Sigmoid colon (tissue), 7 donors: ENCODE results near the gene ARL8A. TPM values are rescaled to one million over a fixed set of nuclear protein-coding genes. Genes with fewer than 3 reads are reported as not detected.
"Not testable (repeated sequence)": the region's sequence is repeated elsewhere in the genome, so short reads cannot be mapped to it uniquely, and the experiment has no call there.

Experiments
- DNase-seq: peaks from one replicate; pipeline ENCODE4 v3.0.0-alpha.2; 2019
- H3K27ac ChIP-seq, 4 donors: fragments of 200-600 bp; sonication (generic); one replicate each; pipeline ENCODE4 v1.5.1; 2016 to 2019; ENCODE audit warnings: mild to moderate bottlenecking in 1 of 4
- H3K27me3 ChIP-seq, 3 donors: fragments of 200-600 bp; sonication (generic); one replicate each; pipeline ENCODE4 v1.5.1; 2019; ENCODE audit warnings: mild to moderate bottlenecking in 1 of 3
- H3K36me3 ChIP-seq, 4 donors: fragments of 200-600 bp; sonication (generic); one replicate each; pipeline ENCODE4 v1.5.1; 2016 to 2019
- H3K4me1 ChIP-seq, 4 donors: fragments of 200-600 bp; sonication (generic); one replicate each; pipeline ENCODE4 v1.5.1; 2017 to 2019
- H3K4me3 ChIP-seq, 4 donors: fragments of 200-600 bp; sonication (generic); one replicate each; pipeline ENCODE4 v1.5.1; 2017 to 2019; ENCODE audit warnings: mild to moderate bottlenecking in 2 of 4, moderate library complexity in 1 of 4
- H3K9me3 ChIP-seq, 4 donors: fragments of 200-600 bp in 3 of 4; sonication (generic) in 3 of 4; one replicate each; pipeline versions ENCODE4 v1.5.1 to v1.6.1; 2013 to 2019
- CTCF ChIP-seq, 4 experiments: fragments of 450-650 bp in 3 of 4; fragments of 200-600 bp in 1 of 4; IDR thresholded peaks; one replicate each; pipeline ENCODE4 v1.5.1; 2016 to 2019; ENCODE audit warnings: antibody characterized with exemption in 4 of 4, mild to moderate bottlenecking in 3 of 4, moderate library complexity in 2 of 4
- EP300 ChIP-seq, 4 donors: sonication (generic); formaldehyde crosslinking; IDR thresholded peaks; one replicate each; pipeline ENCODE4 v1.6.1; 2017; ENCODE audit warnings: antibody characterized with exemption in 4 of 4
- POLR2A ChIP-seq, 2 donors: fragments of 450-650 bp; IDR thresholded peaks; one replicate each; pipeline ENCODE4 v1.6.1; 2016; ENCODE audit warnings: antibody characterized with exemption in 2 of 2, mild to moderate bottlenecking in 2 of 2, moderate library complexity in 2 of 2
- POLR2AphosphoS5 ChIP-seq, 4 donors: sonication (generic); formaldehyde crosslinking; IDR thresholded peaks; one replicate each; pipeline ENCODE4 v1.6.1; 2017; ENCODE audit warnings: antibody characterized with exemption in 4 of 4
- WGBS, 2 donors: extraction: QIAGEN DNeasy Blood & Tissue Kit; methylation state at CpG; one replicate each; pipeline ENCODE4 v1.1.7; 2013; 5-methylcytosine and 5-hydroxymethylcytosine counted together
- intact Hi-C: fragments of 100-400 bp; cut with DNase I; formaldehyde crosslinking; loops from one replicate; pipeline ENCODE4 v1.15.1; 2023
- polyA plus RNA-seq, 3 donors: library from polyadenylated mRNA; stranded (reverse); fragments of 200-250 nt; gene quantifications; one replicate each; pipeline ENCODE4 v1.2.3, GENCODE V29; 2013
- total RNA-seq, 4 donors: library from RNA; depleted of rRNA; stranded (reverse); fragments of >200 nt; gene quantifications; one replicate each; pipeline ENCODE4 v1.1.0, GENCODE V29; 2016
- donor health status: healthy with polysubstance abuse.
- donor health status: Bipolar disorder and iron deficiency.
- donor health status: healthy.

ARL8A gene
- total and polyA plus RNA-seq, 7 donors: 13.8 to 29.0 (median 22.4) TPM

- Histone ChIP-seq H3K27ac (no peak overlapping the region), H3K36me3 (no peaks in the 10 kb centered on the region), H3K4me3 (no peak overlapping the region), H3K27me3 (no peaks in the 10 kb centered on the region), H3K4me1 (peaks cover 0 to 23% (median 18%) of the 10 kb centered on the region in 4 donors), H3K9me3 (no peaks in the 10 kb centered on the region)
- TF ChIP-seq POLR2AphosphoS5 (IDR thresholded peaks at IDR 0.05): no peak
- TF ChIP-seq POLR2A (IDR thresholded peaks at IDR 0.05): no peak
- TF ChIP-seq EP300 (IDR thresholded peaks at IDR 0.05): no peak
- TF ChIP-seq CTCF (IDR thresholded peaks at IDR 0.05): no peak
- intact Hi-C loops: no loop called here
- 75 to 81% methylated on average over 3 of the region's 3 CpGs for WGBS, 2 donors
- no peak for DNase-seq
These were observed 2.5 kb upstream of the ARL8A start for GRCh38 chr1:202146993-202147392.

GRCh38 chr1:202146279-202146678 lies 1.7 kb upstream of the ARL8A start:
- 88 to 91% methylated on average over 5 of the region's 5 CpGs for WGBS, 2 donors
- no peaks in the 10 kb centered on the region for H3K27me3 ChIP-seq
- H3K4me3 ChIP-seq: no peak overlapping the region
- no peak for DNase-seq
- no peak overlapping the region for H3K27ac ChIP-seq
- peaks cover 0 to 30% (median 25%) of the 10 kb centered on the region in 4 donors for H3K4me1 ChIP-seq
- intact Hi-C loops: no loop called here
- TF ChIP-seq CTCF (IDR thresholded peaks at IDR 0.05): no peak
- TF ChIP-seq POLR2A (IDR thresholded peaks at IDR 0.05): no peak
- TF ChIP-seq POLR2AphosphoS5 (IDR thresholded peaks at IDR 0.05): no peak
- TF ChIP-seq EP300 (IDR thresholded peaks at IDR 0.05): no peak
- no peaks in the 10 kb centered on the region for H3K36me3 ChIP-seq
- H3K9me3 ChIP-seq: no peaks in the 10 kb centered on the region

GRCh38 chr1:202145744-202146140 lies 1.2 kb upstream of the ARL8A start:
- DNase-seq, H3K27me3 ChIP-seq, H3K4me3 ChIP-seq, intact Hi-C loops, H3K36me3 ChIP-seq, H3K9me3 ChIP-seq, H3K27ac ChIP-seq: not testable (repeated sequence)
- H3K4me1 ChIP-seq: peaks cover 0 to 36% (median 30%) of the 10 kb centered on the region in 4 donors
- WGBS, 2 donors: 90 to 93% methylated on average over 8 of the region's 8 CpGs

- H3K9me3 ChIP-seq: no peaks in the 10 kb centered on the region
- H3K27ac ChIP-seq: peak overlapping the region; percentile 90 to 96 (median 94)
- WGBS, 2 donors: 6% methylated on average over 13 of the region's 13 CpGs
- peak overlapping the region; percentile 89 to 99 (median 97) for H3K4me3 ChIP-seq
- no peaks in the 10 kb centered on the region for H3K27me3 ChIP-seq
- H3K36me3 ChIP-seq: no peaks in the 10 kb centered on the region
- TF ChIP-seq POLR2A (IDR thresholded peaks at IDR 0.05) (no peak), EP300 (IDR thresholded peaks at IDR 0.05) (no peak)
- no peak for DNase-seq
- intact Hi-C loops: no loop called here
- peaks cover 0 to 40% (median 31%) of the 10 kb centered on the region in 4 donors for H3K4me1 ChIP-seq
These were observed 669 bp upstream of the ARL8A start for GRCh38 chr1:202145068-202145743.

- no peak for TF ChIP-seq EP300 (IDR thresholded peaks at IDR 0.05)
- peak in 1 of 4 donors; percentile 6 for TF ChIP-seq POLR2AphosphoS5 (IDR thresholded peaks at IDR 0.05)
- no peaks in the 10 kb centered on the region for H3K27me3 ChIP-seq
These were observed 652 bp downstream of the ARL8A start for GRCh38 chr1:202143768-202144401.

GRCh38 chr1:202143011-202143767 lies 1.3 kb downstream of the ARL8A start:
- H3K27me3 ChIP-seq: no peaks in the 10 kb centered on the region
- H3K36me3 ChIP-seq: peaks cover 0 to 2% (median under 1%) of the 10 kb centered on the region in 4 donors
- peaks cover 0 to 40% (median 31%) of the 10 kb centered on the region in 4 donors for H3K4me1 ChIP-seq
- H3K4me3 ChIP-seq: peak overlapping the region; percentile 89 to 99 (median 97)
- TF ChIP-seq CTCF (IDR thresholded peaks at IDR 0.05): no peak
- TF ChIP-seq POLR2A (IDR thresholded peaks at IDR 0.05): no peak
- no peak for TF ChIP-seq EP300 (IDR thresholded peaks at IDR 0.05)
- no peak for TF ChIP-seq POLR2AphosphoS5 (IDR thresholded peaks at IDR 0.05)
- DNase-seq: peak; percentile 77
- H3K9me3 ChIP-seq: no peaks in the 10 kb centered on the region
- 15 to 20% methylated on average over 17 of the region's 17 CpGs for WGBS, 2 donors
- intact Hi-C loops: no loop called here
- H3K27ac ChIP-seq: peak overlapping the region; percentile 90 to 96 (median 94)

More at GRCh38 chr1:202143768-202144401, 652 bp downstream of the ARL8A start:
- Histone ChIP-seq H3K36me3 (no peaks in the 10 kb centered on the region), H3K4me1 (peaks cover 0 to 40% (median 31%) of the 10 kb centered on the region in 4 donors), H3K27ac (peak overlapping the region; percentile 90 to 96 (median 94)), H3K9me3 (no peaks in the 10 kb centered on the region), H3K4me3 (peak overlapping the region; percentile 89 to 99 (median 97))
- WGBS, 2 donors: 1% methylated on average over 58 of the region's 58 CpGs
- intact Hi-C loops: no loop called here
- DNase-seq: peak; percentile 76

- H3K4me1 ChIP-seq: peaks cover 0 to 40% (median 31%) of the 10 kb centered on the region in 4 donors
These were observed 3.1 kb downstream of the ARL8A start for GRCh38 chr1:202141468-202141867.

More at GRCh38 chr1:202141468-202141867, 3.1 kb downstream of the ARL8A start:
- WGBS, 2 donors: 93 to 99% methylated on average over 3 of the region's 3 CpGs
- H3K9me3 ChIP-seq, intact Hi-C loops, H3K4me3 ChIP-seq, H3K27ac ChIP-seq, H3K27me3 ChIP-seq, DNase-seq: not testable (repeated sequence)
- H3K36me3 ChIP-seq: peaks cover 0 to 19% (median 9%) of the 10 kb centered on the region in 4 donors
